Measurements from ENCODE around the gene UBAC1.
A peak's percentile ranks its signal among the peaks of the same experiment; 100 is the strongest.
"Not testable (repeated sequence)": the region's sequence is repeated elsewhere in the genome, so short reads cannot be mapped to it uniquely, and the experiment has no call there.

Gene UBAC1

GRCh38 chr9:135978642-135979546 is 17.7 kb upstream of the UBAC1 start:
- no peak for DNase-seq (ENCODE audit: low read depth)

GRCh38 chr9:135976944-135977343 is 15.8 kb upstream of the UBAC1 start:
- DNase-seq (ENCODE audit: low read depth): no peak

GRCh38 chr9:135976531-135976930 is 15.4 kb upstream of the UBAC1 start:
- no peak for DNase-seq (ENCODE audit: low read depth)

GRCh38 chr9:135975834-135976233 is 14.7 kb upstream of the UBAC1 start:
- no peak for DNase-seq (ENCODE audit: low read depth)

- no peak for DNase-seq (ENCODE audit: low read depth)
Observed at GRCh38 chr9:135974220-135974573, 13.0 kb upstream of the UBAC1 start.

- DNase-seq (ENCODE audit: low read depth): no peak
Observed at GRCh38 chr9:135973277-135974219, 12.4 kb upstream of the UBAC1 start.

GRCh38 chr9:135971892-135972291 is 10.7 kb upstream of the UBAC1 start:
- no peak for DNase-seq (ENCODE audit: low read depth)

DNA sequence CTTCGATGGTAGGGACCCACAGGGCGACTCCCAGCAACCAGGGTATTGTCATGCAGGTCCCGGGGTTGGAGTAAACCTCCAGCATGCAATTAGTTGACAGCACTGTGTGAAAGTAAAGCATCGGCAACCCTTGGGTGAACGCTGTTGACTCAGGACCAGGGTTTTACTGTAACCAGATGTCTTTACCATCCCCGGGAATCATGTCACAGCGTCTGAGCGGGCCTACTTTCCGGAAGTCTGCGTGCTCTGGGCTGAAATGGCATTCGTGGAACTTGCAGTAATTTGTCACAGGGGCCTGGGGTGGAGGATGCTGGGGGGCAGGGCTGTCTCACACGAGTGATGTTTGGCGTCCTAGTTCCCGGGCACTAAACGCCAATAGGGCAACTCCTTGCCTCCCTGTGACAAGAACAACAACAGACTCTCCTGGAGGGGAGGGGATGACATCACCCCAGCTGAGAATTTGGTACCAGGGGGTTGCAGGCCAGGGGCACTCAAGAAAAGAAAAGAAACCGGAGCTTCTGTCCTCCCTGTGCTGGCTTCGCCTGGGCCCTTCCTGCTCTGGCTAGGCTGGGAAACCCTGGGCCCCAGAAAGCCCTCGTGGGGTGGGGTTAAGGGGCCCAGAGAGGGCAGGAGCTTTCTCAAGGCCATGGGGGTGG is 10.1 kb upstream of the UBAC1 start:
- peak; percentile 68 for DNase-seq (ENCODE audit: low read depth)

GRCh38 chr9:135970128-135970815 is 9.1 kb upstream of the UBAC1 start:
- no peak for DNase-seq (ENCODE audit: low read depth)

GRCh38 chr9:135969064-135969683 is 8.0 kb upstream of the UBAC1 start:
- no peak for DNase-seq (ENCODE audit: low read depth)

GRCh38 chr9:135968601-135969000 is 7.4 kb upstream of the UBAC1 start:
- DNase-seq (ENCODE audit: low read depth): no peak

GRCh38 chr9:135968083-135968476 is 6.9 kb upstream of the UBAC1 start:
- DNase-seq (ENCODE audit: low read depth): no peak

DNA sequence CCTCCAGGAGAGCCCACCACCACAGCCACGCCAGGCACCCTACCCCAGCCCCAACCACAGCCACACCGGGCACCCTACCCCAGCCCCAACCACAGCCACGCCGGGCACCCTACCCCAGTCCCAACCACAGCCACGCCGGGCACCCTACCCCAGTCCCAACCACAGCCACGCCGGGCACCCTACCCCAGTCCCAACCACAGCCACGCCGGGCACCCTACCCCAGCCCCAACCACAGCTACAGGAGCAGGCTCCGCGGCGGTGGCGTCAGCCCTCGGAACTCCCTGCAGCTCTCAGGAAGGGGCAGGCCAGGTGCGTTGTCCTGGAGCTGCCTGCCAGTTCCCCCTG is 5.7 kb upstream of the UBAC1 start:
- DNase-seq (ENCODE audit: low read depth): not testable (repeated sequence)

- no peak for DNase-seq (ENCODE audit: low read depth)
Observed at GRCh38 chr9:135965124-135965756, 4.1 kb upstream of the UBAC1 start.

GRCh38 chr9:135963938-135964337 is 2.8 kb upstream of the UBAC1 start:
- DNase-seq (ENCODE audit: low read depth): no peak

GRCh38 chr9:135963338-135963737 is 2.2 kb upstream of the UBAC1 start:
- DNase-seq (ENCODE audit: low read depth): no peak

DNA sequence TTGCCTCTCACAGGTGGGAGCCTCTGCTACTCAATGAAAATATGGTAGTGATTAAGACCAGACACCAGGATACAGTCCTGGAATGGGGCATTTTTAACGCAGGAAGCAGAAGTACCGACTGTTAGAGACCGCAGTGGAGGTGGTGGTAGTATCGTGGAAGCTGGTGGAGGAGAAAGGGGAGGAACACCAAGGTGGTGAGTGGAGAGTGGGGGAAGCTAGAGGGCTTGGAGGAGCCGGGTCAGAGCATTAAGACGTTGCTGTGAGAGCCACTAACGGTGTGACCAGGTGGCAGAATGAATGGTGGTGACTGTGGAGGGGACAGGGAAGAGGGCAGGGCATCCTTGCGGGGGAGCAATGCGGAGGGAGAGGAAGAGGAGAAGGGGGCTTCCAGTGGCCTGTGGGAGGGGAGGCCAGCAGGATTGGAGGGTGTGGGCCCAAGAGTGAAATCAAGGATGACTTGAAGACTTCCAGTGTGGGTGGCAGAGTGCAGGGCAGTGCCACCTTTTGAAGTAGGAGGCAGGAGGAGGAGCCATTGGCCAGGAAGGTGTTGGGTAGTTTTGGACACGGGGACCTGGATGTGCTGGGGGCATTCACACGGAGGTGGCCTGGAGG is 1.6 kb upstream of the UBAC1 start:
- no peak for DNase-seq (ENCODE audit: low read depth)

DNA sequence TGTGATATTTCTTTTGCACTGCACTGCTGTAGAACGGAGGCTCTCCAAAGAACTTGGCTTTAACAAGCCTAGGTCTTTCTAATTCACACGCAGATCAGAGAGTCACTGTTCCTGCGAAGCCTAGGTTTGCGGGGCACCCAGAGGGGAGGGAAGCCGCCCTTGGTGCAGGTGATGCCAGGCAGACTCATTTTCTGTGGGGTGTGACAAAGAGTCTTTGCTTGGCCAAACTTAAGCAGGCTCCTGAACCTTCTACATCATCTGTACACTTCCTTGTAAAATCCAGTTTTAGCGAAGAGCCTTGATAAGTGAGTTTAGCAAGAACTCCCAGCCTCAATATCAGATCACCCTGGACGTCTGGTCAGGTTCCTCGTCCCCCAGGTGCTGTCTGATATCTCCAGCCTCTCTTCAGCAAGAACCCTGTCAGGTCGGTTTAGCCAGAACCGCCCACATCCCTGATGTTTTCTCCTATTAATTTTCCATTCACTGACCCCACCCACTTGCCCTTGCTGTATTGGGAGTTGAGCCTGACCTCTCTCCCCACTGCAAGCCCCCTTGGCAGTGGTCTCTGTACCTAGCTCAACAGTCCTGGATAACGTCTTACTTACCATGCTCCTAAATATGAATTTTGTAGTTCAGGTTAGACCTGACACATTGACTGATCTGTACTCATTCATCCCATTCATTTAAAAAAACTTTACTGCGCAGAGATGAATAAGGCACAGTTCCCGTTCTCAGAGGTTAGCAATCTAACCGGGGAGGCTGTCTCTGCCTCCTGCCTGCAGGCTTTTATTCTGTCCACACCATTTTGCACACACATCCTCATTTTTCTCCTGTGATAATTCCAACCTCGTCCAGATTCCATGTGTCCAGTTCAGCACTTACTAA is 880 bp upstream of the UBAC1 start:
- no peak for DNase-seq (ENCODE audit: low read depth)
